ENCODE measurements around the gene IKZF4.
"Not testable (repeated sequence)": the region's sequence is repeated elsewhere in the genome, so short reads cannot be mapped to it uniquely, and the experiment has no call there.

The IKZF4 gene

DNA sequence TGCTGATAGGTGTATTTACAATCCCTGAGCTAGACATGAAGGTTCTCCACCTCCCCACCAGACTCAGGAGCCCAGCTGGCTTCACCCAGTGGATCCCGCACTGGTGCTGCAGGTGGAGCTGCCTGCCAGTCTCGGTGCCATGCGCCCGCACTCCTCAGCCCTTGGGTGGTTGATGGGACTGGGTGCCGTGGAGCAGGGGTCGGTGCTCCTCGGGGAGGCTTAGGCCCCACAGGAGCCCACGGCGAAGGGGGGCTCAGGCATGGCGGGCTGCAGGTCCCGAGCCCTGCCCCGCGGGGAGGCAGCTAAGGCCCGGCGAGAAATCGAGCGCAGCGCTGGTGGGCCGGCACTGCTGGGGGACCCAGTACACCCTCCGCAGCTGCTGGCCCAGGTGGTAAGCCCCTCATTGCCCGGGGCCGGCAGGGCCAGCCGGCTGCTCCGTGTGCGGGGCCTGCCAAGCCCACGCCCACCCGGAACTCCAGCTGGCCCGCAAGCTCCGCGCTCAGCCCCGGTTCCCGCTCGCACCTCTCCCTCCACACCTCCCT, 20.8 kb upstream of the IKZF4 start:
- not testable (repeated sequence) for H3K4me1 ChIP-seq (ENCODE audit: insufficient read depth, low read length); H3K4me3 ChIP-seq (ENCODE audit: low read length); H3K9ac ChIP-seq (ENCODE audit: low read depth, low read length); H3K27ac ChIP-seq (ENCODE audit: low read length); H3K9me3 ChIP-seq (ENCODE audit: insufficient read depth, low read depth, low read length); H3K27me3 ChIP-seq (ENCODE audit: insufficient read depth, low read length)
- peaks cover 32% of the 10 kb centered on the region for H3K36me3 ChIP-seq (ENCODE audit: insufficient read depth, low read depth, low read length)

DNA sequence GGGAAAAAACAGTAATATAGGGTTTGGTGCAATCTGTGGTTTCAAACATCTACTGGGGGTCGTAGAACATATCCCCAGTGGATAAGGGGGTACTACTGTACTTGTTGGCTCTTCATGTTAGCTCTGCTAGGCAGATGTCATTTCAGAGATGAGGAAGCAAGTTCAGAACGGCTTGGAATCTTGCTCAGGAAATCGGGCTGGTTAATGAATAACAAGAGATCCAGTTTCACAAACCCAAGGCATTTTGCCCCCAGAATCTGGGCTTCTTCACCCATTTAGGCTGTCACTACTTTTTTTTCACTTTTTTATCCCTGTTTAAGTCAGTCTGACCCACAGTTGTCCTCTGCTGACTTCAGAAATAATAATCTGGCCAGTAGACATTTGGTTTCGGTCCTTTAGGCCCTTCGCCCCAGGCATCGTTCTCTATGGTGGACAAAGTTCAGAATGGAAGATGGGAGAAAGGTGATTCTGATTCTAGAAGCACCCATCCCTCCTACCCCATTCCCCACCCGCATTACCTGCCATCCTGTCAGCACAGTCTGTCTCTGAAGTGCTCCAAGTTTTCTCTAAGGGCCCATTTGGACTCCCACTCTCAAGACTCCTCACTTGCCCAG, 19.2 kb upstream of the IKZF4 start:
- Histone ChIP-seq H3K36me3 (ENCODE audit: insufficient read depth, low read depth, low read length) (peaks cover 32% of the 10 kb centered on the region), H3K9ac (ENCODE audit: low read depth, low read length) (no peak overlapping the region), H3K27ac (ENCODE audit: low read length) (no peak overlapping the region), H3K4me1 (ENCODE audit: insufficient read depth, low read length) (no peaks in the 10 kb centered on the region), H3K9me3 (ENCODE audit: insufficient read depth, low read depth, low read length) (no peaks in the 10 kb centered on the region), H3K27me3 (ENCODE audit: insufficient read depth, low read length) (no peaks in the 10 kb centered on the region), H3K4me3 (ENCODE audit: low read length) (no peak overlapping the region)

DNA sequence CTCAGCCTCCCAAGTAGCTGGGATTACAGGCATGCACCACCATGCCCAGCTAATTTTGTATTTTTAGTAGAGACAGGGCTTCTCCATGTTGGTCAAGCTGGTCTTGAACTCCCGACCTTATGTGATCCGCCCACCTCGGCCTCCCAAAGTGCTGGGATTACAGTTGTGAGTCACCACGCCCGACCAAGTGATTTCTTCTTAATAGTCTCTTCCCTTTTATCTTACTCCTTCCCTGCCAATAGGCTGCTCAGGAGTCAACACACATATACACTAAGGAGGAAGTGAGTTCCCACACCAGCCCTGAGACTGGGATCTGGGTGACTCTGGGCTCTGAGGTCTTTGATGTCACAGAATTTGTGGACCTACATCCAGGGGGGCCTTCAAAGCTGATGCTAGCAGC, 17.5 kb upstream of the IKZF4 start:
- H3K27ac ChIP-seq (ENCODE audit: low read length); H3K9me3 ChIP-seq (ENCODE audit: insufficient read depth, low read depth, low read length); H3K4me3 ChIP-seq (ENCODE audit: low read length); H3K9ac ChIP-seq (ENCODE audit: low read depth, low read length); H3K27me3 ChIP-seq (ENCODE audit: insufficient read depth, low read length); H3K4me1 ChIP-seq (ENCODE audit: insufficient read depth, low read length): not testable (repeated sequence)
- H3K36me3 ChIP-seq (ENCODE audit: insufficient read depth, low read depth, low read length) = peaks cover 32% of the 10 kb centered on the region

DNA sequence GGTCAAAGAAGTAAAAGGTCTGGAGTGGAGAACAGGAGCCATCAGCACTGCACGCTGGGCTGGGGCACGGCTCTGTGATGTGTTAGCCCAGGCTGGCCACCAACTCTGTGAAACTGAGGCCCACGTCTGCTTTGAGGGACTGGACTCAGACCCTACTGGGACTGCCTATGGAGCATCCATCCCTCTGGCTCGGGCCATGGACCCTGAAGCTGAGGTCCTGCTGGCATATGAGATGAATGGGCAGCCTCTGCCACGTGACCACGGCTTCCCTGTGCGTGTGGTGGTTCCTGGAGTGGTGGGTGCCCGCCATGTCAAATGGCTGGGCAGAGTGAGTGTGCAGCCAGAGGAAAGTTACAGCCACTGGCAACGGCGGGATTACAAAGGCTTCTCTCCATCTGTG, 16.6 kb upstream of the IKZF4 start:
- Histone ChIP-seq H3K36me3 (ENCODE audit: insufficient read depth, low read depth, low read length) (peaks cover 32% of the 10 kb centered on the region), H3K27me3 (ENCODE audit: insufficient read depth, low read length) (no peaks in the 10 kb centered on the region), H3K4me3 (ENCODE audit: low read length) (no peak overlapping the region), H3K9me3 (ENCODE audit: insufficient read depth, low read depth, low read length) (no peaks in the 10 kb centered on the region), H3K4me1 (ENCODE audit: insufficient read depth, low read length) (peaks cover 6% of the 10 kb centered on the region; the same call in 1 of the 2 replicates), H3K27ac (ENCODE audit: low read length) (no peak overlapping the region), H3K9ac (ENCODE audit: low read depth, low read length) (no peak overlapping the region)

DNA sequence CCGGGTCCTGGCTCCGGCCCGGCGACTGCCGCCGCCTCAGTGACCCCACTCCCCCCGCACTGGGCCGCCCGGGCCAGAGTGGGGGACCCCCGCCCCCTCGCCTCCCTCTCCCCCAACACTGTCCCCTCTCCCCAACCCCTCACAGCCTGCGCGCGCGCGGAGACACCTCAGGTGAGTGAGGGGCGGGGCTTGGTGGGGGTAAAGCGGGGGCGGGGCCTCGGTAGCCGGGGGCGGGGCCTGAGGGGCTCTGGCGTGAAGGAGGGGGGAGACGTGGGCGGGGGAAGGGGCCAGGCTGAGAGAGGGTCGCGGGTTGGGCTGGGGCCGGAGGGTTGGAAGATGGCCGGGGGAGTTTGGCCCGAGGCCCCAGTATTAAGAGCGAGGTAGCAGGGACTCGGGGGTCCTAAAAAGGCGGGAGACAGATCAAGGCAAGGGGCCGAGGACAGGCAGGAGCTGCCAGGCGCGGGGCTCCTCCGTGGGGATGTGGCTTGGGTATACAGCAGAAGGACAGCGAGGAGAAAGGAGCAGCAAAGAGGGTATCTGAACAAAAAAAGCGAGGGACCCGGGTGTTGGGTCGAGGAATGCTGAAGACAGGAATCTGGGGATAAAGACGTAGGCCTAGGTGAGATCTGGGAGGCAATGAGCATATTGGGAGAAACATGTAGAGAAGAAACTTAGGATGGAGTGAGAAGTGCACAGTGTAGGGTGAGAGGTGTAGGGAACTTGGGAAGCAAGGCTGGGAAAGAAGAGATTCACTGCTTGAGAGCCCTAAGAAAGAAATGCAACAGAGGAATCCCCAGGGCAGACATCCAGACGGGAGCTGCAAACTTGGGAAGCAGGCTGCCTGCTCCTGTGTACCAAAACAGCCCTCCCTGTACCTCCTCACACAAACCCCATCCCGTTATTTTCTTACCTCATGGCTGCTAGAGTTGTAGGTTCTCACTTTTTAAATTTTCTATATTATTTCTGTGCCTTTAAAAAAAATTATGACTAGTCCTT, 13.0 kb upstream of the IKZF4 start:
- Histone ChIP-seq H3K9ac (ENCODE audit: low read depth, low read length) (peak overlapping the region; percentile 98), H3K9me3 (ENCODE audit: insufficient read depth, low read depth, low read length) (no peaks in the 10 kb centered on the region), H3K36me3 (ENCODE audit: insufficient read depth, low read depth, low read length) (peaks cover 22% of the 10 kb centered on the region), H3K4me1 (ENCODE audit: insufficient read depth, low read length) (peaks cover 6% of the 10 kb centered on the region; the same call in 1 of the 2 replicates), H3K4me3 (ENCODE audit: low read length) (peak overlapping the region; percentile 94), H3K27ac (ENCODE audit: low read length) (peak overlapping the region; percentile 83), H3K27me3 (ENCODE audit: insufficient read depth, low read length) (no peaks in the 10 kb centered on the region)

DNA sequence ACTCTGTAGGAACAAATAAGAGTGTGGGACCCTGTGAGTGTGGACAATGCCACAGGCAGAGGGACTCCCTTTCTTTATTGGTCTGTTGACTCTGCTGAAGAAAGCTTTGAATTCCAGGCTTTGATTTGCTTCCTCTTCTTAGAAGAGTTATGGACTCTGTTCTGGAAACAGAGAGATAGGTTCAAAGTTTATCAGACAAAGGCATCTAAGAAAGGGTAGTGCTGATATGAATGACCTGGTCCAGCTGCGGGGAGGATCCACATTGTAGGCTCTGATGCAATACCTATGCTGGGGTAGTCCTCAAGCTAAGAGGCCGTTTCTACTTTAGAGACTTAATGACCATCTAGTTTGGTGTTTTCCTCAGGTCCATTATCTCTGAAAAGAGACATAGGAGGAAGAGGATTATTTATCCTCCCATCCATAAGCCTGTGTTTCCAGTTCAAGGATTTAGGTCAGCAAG, 10.7 kb upstream of the IKZF4 start:
- Histone ChIP-seq H3K9me3 (ENCODE audit: insufficient read depth, low read depth, low read length) (no peaks in the 10 kb centered on the region), H3K4me1 (ENCODE audit: insufficient read depth, low read length) (peaks cover 6% of the 10 kb centered on the region; the same call in 1 of the 2 replicates), H3K9ac (ENCODE audit: low read depth, low read length) (no peak overlapping the region), H3K36me3 (ENCODE audit: insufficient read depth, low read depth, low read length) (peaks cover 2% of the 10 kb centered on the region; the same call in 1 of the 2 replicates), H3K27ac (ENCODE audit: low read length) (no peak overlapping the region), H3K4me3 (ENCODE audit: low read length) (no peak overlapping the region), H3K27me3 (ENCODE audit: insufficient read depth, low read length) (no peaks in the 10 kb centered on the region)

DNA sequence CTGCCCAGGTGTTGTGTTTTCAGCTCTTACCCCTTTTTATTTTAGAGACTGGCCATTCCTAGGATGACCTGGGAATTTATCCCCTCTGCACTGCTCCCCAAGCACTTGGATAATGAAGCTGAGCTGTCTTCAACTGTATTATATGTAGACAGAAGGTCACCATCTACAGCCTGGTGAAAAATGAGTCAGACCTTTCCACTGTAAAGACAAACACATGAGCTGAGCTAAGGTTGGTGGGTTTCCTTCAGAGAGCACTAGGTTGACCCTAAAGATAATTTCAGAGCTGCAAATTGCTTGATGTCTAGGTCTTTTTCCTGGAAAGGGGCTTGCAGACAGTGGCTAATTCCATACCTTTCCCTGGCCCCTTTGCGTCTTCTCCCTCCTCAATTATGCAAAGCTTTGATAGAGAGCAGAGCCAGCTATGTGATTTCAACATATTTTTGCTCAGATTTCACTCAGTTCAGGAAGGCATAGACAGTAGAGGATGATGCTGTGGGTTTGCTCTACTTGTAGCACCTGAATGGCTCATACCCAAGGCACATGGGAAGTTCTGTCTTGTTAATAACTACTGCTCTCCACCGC, 9.2 kb upstream of the IKZF4 start:
- Histone ChIP-seq H3K36me3 (ENCODE audit: insufficient read depth, low read depth, low read length) (no peaks in the 10 kb centered on the region), H3K4me1 (ENCODE audit: insufficient read depth, low read length) (peaks cover 6% of the 10 kb centered on the region; the same call in 1 of the 2 replicates), H3K27ac (ENCODE audit: low read length) (no peak overlapping the region), H3K27me3 (ENCODE audit: insufficient read depth, low read length) (no peaks in the 10 kb centered on the region), H3K9ac (ENCODE audit: low read depth, low read length) (no peak overlapping the region), H3K4me3 (ENCODE audit: low read length) (no peak overlapping the region), H3K9me3 (ENCODE audit: insufficient read depth, low read depth, low read length) (no peaks in the 10 kb centered on the region)

DNA sequence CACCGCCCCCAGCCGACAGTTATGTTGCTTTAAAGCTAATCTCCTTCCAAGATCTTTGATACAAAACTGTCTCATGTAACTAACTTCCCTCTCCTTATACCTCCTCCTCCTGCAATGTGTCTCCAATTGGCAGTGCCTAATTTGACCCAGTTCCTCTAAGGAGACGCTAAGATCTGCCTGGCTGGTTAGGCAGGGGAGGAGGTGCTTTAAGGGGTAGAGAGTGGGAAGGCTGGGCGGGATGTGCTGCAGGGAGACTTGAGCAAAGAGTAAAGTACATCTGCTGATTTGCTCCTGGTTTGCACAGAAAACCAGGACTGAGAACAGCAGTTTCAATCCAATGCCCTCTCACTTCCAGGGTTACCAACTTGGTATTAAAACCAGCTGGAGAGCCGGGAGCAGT, 7.4 kb upstream of the IKZF4 start:
- Histone ChIP-seq H3K9ac (ENCODE audit: low read depth, low read length) (no peak overlapping the region), H3K27ac (ENCODE audit: low read length) (no peak overlapping the region), H3K4me1 (ENCODE audit: insufficient read depth, low read length) (no peaks in the 10 kb centered on the region), H3K9me3 (ENCODE audit: insufficient read depth, low read depth, low read length) (no peaks in the 10 kb centered on the region), H3K4me3 (ENCODE audit: low read length) (no peak overlapping the region), H3K36me3 (ENCODE audit: insufficient read depth, low read depth, low read length) (peaks cover 7% of the 10 kb centered on the region; the same call in 1 of the 2 replicates), H3K27me3 (ENCODE audit: insufficient read depth, low read length) (no peaks in the 10 kb centered on the region)

DNA sequence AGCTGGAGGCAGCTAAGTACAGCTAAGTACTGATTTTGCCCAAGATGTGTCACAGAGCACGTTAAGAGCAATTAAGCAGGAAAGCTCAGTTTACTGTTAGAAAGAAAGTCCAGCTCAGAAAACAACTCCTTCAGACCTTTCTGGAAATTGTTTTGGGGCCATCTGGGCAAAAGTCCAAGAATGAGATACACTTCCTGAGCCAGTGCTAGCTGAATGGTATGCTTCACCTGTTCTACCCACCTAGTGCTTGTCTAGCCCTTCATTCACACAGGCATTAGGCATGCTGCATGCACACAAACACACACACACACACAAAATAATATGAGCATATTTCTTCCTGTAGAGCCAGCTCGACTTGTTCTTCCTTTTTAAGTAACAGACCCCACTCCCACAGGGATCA, 6.6 kb upstream of the IKZF4 start:
- Histone ChIP-seq H3K36me3 (ENCODE audit: insufficient read depth, low read depth, low read length) (peaks cover 10% of the 10 kb centered on the region), H3K4me1 (ENCODE audit: insufficient read depth, low read length) (no peaks in the 10 kb centered on the region), H3K9ac (ENCODE audit: low read depth, low read length) (no peak overlapping the region), H3K9me3 (ENCODE audit: insufficient read depth, low read depth, low read length) (no peaks in the 10 kb centered on the region), H3K27me3 (ENCODE audit: insufficient read depth, low read length) (no peaks in the 10 kb centered on the region), H3K27ac (ENCODE audit: low read length) (no peak overlapping the region), H3K4me3 (ENCODE audit: low read length) (no peak overlapping the region)

DNA sequence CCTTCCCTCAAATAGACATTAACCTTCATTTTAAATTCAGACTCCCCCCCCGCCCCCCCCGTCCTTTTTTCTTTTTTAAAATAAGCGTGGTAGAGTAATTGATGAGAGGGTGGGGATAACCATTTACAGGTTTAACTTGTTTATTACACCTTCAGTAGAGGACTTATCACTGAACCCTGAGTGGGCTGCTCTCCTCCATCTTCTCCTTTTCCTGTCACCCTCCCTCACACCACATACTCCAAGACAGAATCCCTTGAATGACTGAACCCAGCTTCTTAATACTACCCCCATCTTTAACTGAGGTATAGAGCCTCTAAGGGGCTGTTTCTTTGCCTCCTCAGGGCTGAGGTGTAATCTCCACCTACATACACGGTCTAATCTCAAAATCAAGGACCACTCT, 3.7 kb upstream of the IKZF4 start:
- no peak overlapping the region for H3K9ac ChIP-seq (ENCODE audit: low read depth, low read length)
- no peak overlapping the region for H3K27ac ChIP-seq (ENCODE audit: low read length)
- no peaks in the 10 kb centered on the region for H3K9me3 ChIP-seq (ENCODE audit: insufficient read depth, low read depth, low read length)
- no peaks in the 10 kb centered on the region for H3K27me3 ChIP-seq (ENCODE audit: insufficient read depth, low read length)
- peaks cover 12% of the 10 kb centered on the region for H3K36me3 ChIP-seq (ENCODE audit: insufficient read depth, low read depth, low read length)
- H3K4me3 ChIP-seq (ENCODE audit: low read length) = no peak overlapping the region
- peaks cover 16% of the 10 kb centered on the region for H3K4me1 ChIP-seq (ENCODE audit: insufficient read depth, low read length)

DNA sequence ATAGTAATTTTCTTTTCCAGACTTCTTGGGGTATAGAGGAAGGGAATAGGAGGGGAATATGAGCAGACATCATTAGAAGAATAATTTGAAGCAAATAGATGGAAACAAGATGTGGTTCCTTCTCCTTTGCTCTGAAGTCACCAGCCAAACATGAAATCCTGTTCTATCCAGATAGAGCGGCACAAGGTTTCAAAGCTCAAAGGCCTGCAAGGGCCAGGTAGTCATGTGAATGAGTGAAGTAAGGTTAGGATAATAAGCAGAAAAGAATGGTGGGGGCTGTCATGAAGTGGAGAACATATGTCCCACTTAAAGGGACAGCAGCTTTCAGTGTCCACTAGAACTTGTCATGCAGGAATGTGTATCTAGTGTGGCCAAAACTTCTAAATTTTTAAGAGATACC, 2.5 kb upstream of the IKZF4 start:
- no peak overlapping the region for H3K9ac ChIP-seq (ENCODE audit: low read depth, low read length)
- peaks cover 12% of the 10 kb centered on the region for H3K36me3 ChIP-seq (ENCODE audit: insufficient read depth, low read depth, low read length)
- H3K4me1 ChIP-seq (ENCODE audit: insufficient read depth, low read length) = peaks cover 17% of the 10 kb centered on the region
- H3K27me3 ChIP-seq (ENCODE audit: insufficient read depth, low read length) = no peaks in the 10 kb centered on the region
- no peaks in the 10 kb centered on the region for H3K9me3 ChIP-seq (ENCODE audit: insufficient read depth, low read depth, low read length)
- no peak overlapping the region for H3K27ac ChIP-seq (ENCODE audit: low read length)
- no peak overlapping the region for H3K4me3 ChIP-seq (ENCODE audit: low read length)

All from iPS-20b (cell line).